H1 (cell line): Measurements from ENCODE around the gene DISP3. TPM values are rescaled to one million over a fixed set of nuclear protein-coding genes. Genes with fewer than 3 reads are reported as not detected.

Experiments used
- HDAC6 ChIP-seq: IDR thresholded peaks from one replicate; pipeline ENCODE4 v1.7.1; 2012; ENCODE audit warnings: low read depth, mild to moderate bottlenecking, inconsistent platforms, low read length, moderate library complexity
- KDM1A ChIP-seq: fragments of 200-600, 300-600 bp; sonication (generic); IDR thresholded peaks from 2 replicates; pipeline ENCODE4 v1.7.1; 2016; ENCODE audit warnings: mild to moderate bottlenecking, low read length, borderline replicate concordance
- NRF1 ChIP-seq: IDR thresholded peaks from 2 replicates; pipeline ENCODE4 v1.6.1; 2011; ENCODE audit warnings: mild to moderate bottlenecking, low read depth, low read length, improper control_type of control experiment
- POU5F1 ChIP-seq: IDR thresholded peaks from 2 replicates; pipeline ENCODE4 v1.6.1; 2011; ENCODE audit warnings: low read depth, mild to moderate bottlenecking, low read length, moderate library complexity
- SP1 ChIP-seq: IDR thresholded peaks from 2 replicates; pipeline ENCODE4 v1.6.1; 2011; ENCODE audit warnings: low read depth, low read length
- TAF1 ChIP-seq: IDR thresholded peaks from 2 replicates; pipeline ENCODE4 v1.6.1; 2011; ENCODE audit warnings: mild to moderate bottlenecking, low read depth, low read length
- ZNF274 ChIP-seq: IDR thresholded peaks from 2 replicates; pipeline ENCODE4 v1.7.0; 2012; ENCODE audit warnings: low read length, borderline replicate concordance; ENCODE audit errors: extremely low read depth
- polyA plus RNA-seq, 7 experiments: library from polyadenylated mRNA; depleted of rRNA in 3 of 7; stranded (reverse) in 5 of 7; unstranded in 2 of 7; fragments of >200 nt in 5 of 7; fragments of 200-250 nt in 2 of 7; gene quantifications; 1 replicate in 5 of 7; 2 replicates in 1 of 7; 4 replicates in 1 of 7; pipeline versions ENCODE4 v1.2.1 to v1.2.3, GENCODE V29; 2011 to 2013; ENCODE audit warnings: missing spikeins in 2 of 7, mixed read lengths in 2 of 7
- total RNA-seq: library from RNA; stranded (reverse); fragmentation: NEBNext Ultra II Directional; extraction: Animal tissue kit (Norgen Biotek cat#: 25700); gene quantifications from 2 replicates; pipeline ENCODE4 v1.2.1, GENCODE V29; 2021
- TF ChIP-seq, protein P1 (sequence below): IDR thresholded peaks from 2 replicates; pipeline ENCODE4 v1.6.1; 2012; ENCODE audit warnings: low read length, inconsistent platforms
- TF ChIP-seq, protein P2 (sequence below): IDR thresholded peaks from 2 replicates; pipeline ENCODE4 v1.6.1; 2012; ENCODE audit warnings: inconsistent platforms

The DISP3 gene
- total and polyA plus RNA-seq, 2 of the 8 experiments (the other 6 are each of a cell fraction or from before 2014, with no cell fraction given), result 3.4 to 4.6 TPM

DNA sequence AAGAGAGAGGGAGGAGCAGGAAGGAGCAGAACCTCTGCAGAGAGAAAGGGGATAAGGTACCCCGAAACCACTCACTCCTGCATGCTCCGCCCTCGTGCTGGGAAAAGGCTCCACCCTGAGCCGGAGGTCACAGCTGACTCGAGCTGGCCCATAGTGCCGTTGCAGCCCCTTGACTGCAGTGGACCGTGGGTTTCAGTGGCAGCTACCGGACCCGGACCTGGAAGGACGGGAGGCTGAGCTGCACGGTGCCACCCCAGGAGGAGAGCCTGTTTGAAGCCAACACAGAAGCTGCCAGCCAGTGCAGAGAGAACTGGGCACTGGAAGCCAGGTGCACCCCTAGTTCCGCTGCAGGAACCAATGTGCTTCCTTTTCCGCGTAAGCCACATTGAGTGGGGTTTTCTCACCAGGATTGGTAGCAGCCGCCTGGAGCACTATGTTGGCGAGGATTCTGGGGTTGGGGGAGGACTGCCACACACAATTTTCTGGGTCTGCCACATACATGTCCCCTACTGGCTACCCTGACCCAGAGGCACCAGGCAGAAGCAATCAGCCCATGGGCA, 91.9 kb downstream of the DISP3 start (continued):
- TF ChIP-seq, protein P1, sequence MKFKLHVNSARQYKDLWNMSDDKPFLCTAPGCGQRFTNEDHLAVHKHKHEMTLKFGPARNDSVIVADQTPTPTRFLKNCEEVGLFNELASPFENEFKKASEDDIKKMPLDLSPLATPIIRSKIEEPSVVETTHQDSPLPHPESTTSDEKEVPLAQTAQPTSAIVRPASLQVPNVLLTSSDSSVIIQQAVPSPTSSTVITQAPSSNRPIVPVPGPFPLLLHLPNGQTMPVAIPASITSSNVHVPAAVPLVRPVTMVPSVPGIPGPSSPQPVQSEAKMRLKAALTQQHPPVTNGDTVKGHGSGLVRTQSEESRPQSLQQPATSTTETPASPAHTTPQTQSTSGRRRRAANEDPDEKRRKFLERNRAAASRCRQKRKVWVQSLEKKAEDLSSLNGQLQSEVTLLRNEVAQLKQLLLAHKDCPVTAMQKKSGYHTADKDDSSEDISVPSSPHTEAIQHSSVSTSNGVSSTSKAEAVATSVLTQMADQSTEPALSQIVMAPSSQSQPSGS, result no peak
- TF ChIP-seq POU5F1 (no peak), HDAC6 (no peak), TAF1 (no peak), KDM1A (no peak), SP1 (no peak), NRF1 (no peak), ZNF274 (no peak)
- TF ChIP-seq, protein P2, sequence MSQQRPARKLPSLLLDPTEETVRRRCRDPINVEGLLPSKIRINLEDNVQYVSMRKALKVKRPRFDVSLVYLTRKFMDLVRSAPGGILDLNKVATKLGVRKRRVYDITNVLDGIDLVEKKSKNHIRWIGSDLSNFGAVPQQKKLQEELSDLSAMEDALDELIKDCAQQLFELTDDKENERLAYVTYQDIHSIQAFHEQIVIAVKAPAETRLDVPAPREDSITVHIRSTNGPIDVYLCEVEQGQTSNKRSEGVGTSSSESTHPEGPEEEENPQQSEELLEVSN, result no peak
- TF ChIP-seq, all 59 proteins: peak for 0
